ENCODE results near the gene RAPGEF5. TPM values are rescaled to one million over a fixed set of nuclear protein-coding genes. Genes with fewer than 3 reads are reported as not detected.

RAPGEF5 gene
- total RNA-seq, 2 donors from 2014 or later, result 19.4 to 32.5 TPM

DNA sequence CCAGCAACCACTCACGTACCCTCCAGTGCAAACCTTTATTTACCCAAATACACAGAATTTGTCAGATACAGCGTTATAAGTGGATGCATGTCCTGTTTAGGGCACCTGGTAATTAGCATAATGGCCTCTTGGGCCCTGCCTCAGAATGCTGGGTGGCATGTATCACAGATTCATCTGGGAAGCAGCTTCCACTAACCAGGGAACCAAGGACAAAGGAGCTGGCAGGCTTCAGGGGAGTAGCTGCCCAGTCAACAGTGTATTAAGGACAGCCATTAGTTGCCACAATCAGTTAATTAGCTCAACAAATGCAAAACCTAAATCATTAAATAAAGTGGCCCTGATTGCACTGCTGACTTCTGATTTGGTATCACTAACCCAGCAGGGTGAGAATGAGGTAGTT is 105.7 kb downstream of the RAPGEF5 start:
- H3K27ac ChIP-seq, result no peak overlapping the region

DNA sequence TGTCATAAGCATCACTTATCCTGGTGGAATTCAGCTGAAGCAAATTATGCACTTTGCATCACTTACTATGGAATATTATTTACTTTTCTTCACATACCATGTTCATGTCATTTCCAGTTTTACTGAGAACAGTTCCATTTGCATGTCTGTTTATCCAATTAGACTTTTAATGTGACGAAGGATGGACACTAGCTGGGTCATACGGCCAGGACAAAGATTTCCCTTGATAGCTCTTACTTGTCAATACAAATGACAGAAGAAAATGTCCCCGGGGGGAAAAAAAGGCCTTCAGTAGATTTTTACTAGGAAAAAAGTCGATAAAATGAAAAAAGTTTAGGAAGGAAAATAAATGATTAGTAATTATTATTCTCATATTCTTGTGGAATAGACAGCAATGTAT is 106.6 kb downstream of the RAPGEF5 start:
- Histone ChIP-seq H3K9me3 (peaks cover 0 to 14% of the 10 kb centered on the region in 2 donors), H3K4me1 (no peaks in the 10 kb centered on the region), H3K27me3 (no peaks in the 10 kb centered on the region), H3K27ac (no peak overlapping the region), H3K4me3 (no peak overlapping the region), H3K36me3 (no peaks in the 10 kb centered on the region)
- no peak for DNase-seq (ENCODE audit: low spot score)
- TF ChIP-seq, protein P1, sequence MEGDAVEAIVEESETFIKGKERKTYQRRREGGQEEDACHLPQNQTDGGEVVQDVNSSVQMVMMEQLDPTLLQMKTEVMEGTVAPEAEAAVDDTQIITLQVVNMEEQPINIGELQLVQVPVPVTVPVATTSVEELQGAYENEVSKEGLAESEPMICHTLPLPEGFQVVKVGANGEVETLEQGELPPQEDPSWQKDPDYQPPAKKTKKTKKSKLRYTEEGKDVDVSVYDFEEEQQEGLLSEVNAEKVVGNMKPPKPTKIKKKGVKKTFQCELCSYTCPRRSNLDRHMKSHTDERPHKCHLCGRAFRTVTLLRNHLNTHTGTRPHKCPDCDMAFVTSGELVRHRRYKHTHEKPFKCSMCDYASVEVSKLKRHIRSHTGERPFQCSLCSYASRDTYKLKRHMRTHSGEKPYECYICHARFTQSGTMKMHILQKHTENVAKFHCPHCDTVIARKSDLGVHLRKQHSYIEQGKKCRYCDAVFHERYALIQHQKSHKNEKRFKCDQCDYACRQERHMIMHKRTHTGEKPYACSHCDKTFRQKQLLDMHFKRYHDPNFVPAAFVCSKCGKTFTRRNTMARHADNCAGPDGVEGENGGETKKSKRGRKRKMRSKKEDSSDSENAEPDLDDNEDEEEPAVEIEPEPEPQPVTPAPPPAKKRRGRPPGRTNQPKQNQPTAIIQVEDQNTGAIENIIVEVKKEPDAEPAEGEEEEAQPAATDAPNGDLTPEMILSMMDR (IDR thresholded peaks at IDR 0.05), result no peak

More for the DNA sequence above, 105.7 kb downstream of the RAPGEF5 start:
- Histone ChIP-seq H3K4me3 (no peak overlapping the region), H3K27me3 (no peaks in the 10 kb centered on the region), H3K36me3 (no peaks in the 10 kb centered on the region), H3K4me1 (no peaks in the 10 kb centered on the region), H3K9me3 (peaks cover 0 to 11% of the 10 kb centered on the region in 2 donors)
- TF ChIP-seq, protein P1 (IDR thresholded peaks at IDR 0.05), result no peak
- no peak for DNase-seq (ENCODE audit: low spot score)

DNA sequence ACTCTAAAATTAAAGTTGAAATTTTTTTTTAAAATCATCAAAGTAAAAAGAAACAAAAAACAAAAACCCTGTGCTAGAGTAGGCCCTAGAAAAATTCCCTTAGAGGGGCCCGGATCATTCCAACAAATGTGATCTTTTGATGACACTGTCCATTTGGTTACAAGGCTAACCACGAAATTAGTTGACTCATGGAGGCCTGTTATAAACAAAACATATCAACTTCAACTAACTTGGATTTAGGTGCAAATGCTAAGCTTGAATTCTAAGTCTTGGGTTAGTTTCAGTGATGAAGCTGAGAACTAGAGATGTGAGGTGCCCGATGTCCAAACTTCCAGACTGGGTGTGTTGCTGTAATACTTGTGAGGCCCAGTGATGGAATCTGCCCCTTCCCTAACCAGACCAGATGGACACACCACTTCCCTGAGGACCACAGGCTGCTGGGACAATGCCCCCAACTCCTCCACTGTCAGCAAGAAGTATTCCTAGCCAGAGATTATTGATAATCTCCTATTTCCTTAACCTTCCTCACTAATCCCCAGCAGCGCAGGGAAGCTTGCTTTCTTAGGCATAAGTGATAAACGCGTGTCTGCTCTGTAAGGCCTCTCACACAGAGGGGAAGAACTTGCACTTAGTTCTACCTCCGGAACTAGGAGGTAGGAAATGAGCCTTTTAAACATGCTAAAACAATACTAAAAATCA is 108.7 kb downstream of the RAPGEF5 start:
- Histone ChIP-seq H3K4me3 (no peak overlapping the region), H3K4me1 (no peaks in the 10 kb centered on the region), H3K27me3 (no peaks in the 10 kb centered on the region), H3K36me3 (no peaks in the 10 kb centered on the region), H3K9me3 (peaks cover 0 to 14% of the 10 kb centered on the region in 2 donors), H3K27ac (no peak overlapping the region)
- TF ChIP-seq, protein P1 (IDR thresholded peaks at IDR 0.05), result no peak
- no peak for DNase-seq (ENCODE audit: low spot score)

DNA sequence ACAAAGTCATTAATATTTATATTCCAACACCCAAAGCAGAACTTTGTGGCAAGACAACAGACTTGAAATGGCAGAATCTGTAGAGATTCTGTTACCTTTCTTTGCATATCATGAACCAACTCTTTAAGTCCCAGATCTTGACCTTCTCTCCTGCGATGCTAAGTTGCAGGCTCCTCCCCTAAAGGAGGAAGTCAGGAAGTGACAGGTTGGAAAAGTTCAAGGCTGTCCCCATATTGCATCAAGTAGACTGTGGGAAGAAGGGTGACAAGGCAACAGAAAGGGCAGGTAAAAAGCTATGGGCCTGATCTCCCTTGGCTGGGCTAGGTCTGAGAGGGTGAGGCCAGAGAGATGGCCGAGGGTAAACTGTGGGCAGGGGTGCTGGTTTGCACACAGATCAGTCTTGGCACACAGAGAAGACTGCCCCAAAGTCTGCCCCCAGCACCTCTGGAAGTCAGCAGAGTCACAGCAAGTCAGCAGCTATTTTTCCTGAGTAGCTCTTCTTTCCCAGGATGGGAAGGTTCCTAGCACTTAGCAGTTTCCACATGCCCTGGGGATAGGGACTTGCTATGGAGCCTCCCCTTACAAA is 115.1 kb downstream of the RAPGEF5 start:
- Histone ChIP-seq H3K27me3 (no peaks in the 10 kb centered on the region), H3K9me3 (peaks cover 0 to 9% of the 10 kb centered on the region in 2 donors), H3K36me3 (no peaks in the 10 kb centered on the region), H3K27ac (no peak overlapping the region), H3K4me3 (no peak overlapping the region), H3K4me1 (no peaks in the 10 kb centered on the region)
- no peak for DNase-seq (ENCODE audit: low spot score)
- TF ChIP-seq, protein P1 (IDR thresholded peaks at IDR 0.05), result no peak

DNA sequence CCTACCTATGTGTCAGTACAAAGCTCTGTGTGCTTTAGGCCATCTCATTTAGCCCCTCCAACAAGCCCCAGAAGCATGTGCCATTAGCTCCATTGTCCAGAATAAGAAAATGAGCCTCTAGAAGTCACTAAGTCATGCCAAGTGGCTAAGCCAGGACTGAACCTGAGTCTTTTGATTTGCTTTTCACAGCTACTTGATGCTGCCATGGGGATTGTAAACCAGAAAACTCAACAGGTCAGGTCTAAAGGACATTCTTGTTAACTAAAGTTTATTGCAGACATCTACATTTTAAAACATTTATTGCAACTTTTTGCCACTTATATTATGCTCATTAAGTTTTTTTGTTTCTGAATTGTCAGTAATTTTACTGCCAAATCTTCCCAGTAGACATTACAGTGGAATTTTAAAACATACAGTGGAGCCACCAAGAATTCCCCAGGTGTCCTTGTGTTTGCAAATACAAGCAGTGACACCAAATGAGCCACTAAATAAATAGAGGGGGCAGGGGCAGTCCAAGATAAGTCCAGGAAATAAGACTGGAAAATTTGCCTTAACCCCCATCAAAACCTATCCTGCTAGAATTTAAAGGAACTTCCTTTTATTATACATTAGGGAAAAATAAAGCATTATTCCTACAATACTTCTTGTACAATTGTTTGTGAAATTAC is 115.9 kb downstream of the RAPGEF5 start:
- no peaks in the 10 kb centered on the region for H3K4me1 ChIP-seq
- no peak overlapping the region for H3K4me3 ChIP-seq
- no peaks in the 10 kb centered on the region for H3K36me3 ChIP-seq
- peaks cover 0 to under 1% of the 10 kb centered on the region in 2 donors for H3K9me3 ChIP-seq
- no peak for DNase-seq (ENCODE audit: low spot score)
- H3K27me3 ChIP-seq, result no peaks in the 10 kb centered on the region
- TF ChIP-seq, protein P1 (IDR thresholded peaks at IDR 0.05), result no peak
- no peak overlapping the region for H3K27ac ChIP-seq
